ENCODE data around the gene SLC6A2.

SLC6A2 gene

GRCh38 chr16:55647343-55647742 lies 8.4 kb upstream of the SLC6A2 start:
- no peak for DNase-seq (ENCODE audit: low read depth)
- TF ChIP-seq CTCF (IDR thresholded peaks at IDR 0.05; ENCODE audit: control insufficient read depth, extremely low read depth, insufficient read depth) = no peak
- no peak overlapping the region for H3K4me3 ChIP-seq (ENCODE audit: low read depth, low read length)

GRCh38 chr16:55647798-55648197 lies 8.0 kb upstream of the SLC6A2 start:
- no peak for DNase-seq (ENCODE audit: low read depth)
- H3K4me3 ChIP-seq (ENCODE audit: low read depth, low read length) = no peak overlapping the region
- no peak for TF ChIP-seq CTCF (IDR thresholded peaks at IDR 0.05; ENCODE audit: control insufficient read depth, extremely low read depth, insufficient read depth)

- DNase-seq (ENCODE audit: low read depth) = no peak
- H3K4me3 ChIP-seq (ENCODE audit: low read depth, low read length) = no peak overlapping the region
- TF ChIP-seq CTCF (IDR thresholded peaks at IDR 0.05; ENCODE audit: control insufficient read depth, extremely low read depth, insufficient read depth) = no peak
Measured at GRCh38 chr16:55651841-55652824, 3.7 kb upstream of the SLC6A2 start.

- no peak for TF ChIP-seq CTCF (IDR thresholded peaks at IDR 0.05; ENCODE audit: control insufficient read depth, extremely low read depth, insufficient read depth)
- no peak for DNase-seq (ENCODE audit: low read depth)
- no peak overlapping the region for H3K4me3 ChIP-seq (ENCODE audit: low read depth, low read length)
Measured at GRCh38 chr16:55653106-55653505, 2.7 kb upstream of the SLC6A2 start.

- DNase-seq (ENCODE audit: low read depth) = no peak
- no peak overlapping the region for H3K4me3 ChIP-seq (ENCODE audit: low read depth, low read length)
- no peak for TF ChIP-seq CTCF (IDR thresholded peaks at IDR 0.05; ENCODE audit: control insufficient read depth, extremely low read depth, insufficient read depth)
Measured at GRCh38 chr16:55655381-55655896, 349 bp upstream of the SLC6A2 start.

- no peak overlapping the region for H3K4me3 ChIP-seq (ENCODE audit: low read depth, low read length)
- no peak for TF ChIP-seq CTCF (IDR thresholded peaks at IDR 0.05; ENCODE audit: control insufficient read depth, extremely low read depth, insufficient read depth)
- DNase-seq (ENCODE audit: low read depth) = no peak
Measured at GRCh38 chr16:55656691-55657092, 904 bp downstream of the SLC6A2 start.
